Measurements from ENCODE around the gene KCNK16. TPM values are rescaled to one million over a fixed set of nuclear protein-coding genes. Genes with fewer than 3 reads are reported as not detected.

The KCNK16 gene
- total and polyA plus RNA-seq, 2 experiments from 2014 or later: not detected

DNA sequence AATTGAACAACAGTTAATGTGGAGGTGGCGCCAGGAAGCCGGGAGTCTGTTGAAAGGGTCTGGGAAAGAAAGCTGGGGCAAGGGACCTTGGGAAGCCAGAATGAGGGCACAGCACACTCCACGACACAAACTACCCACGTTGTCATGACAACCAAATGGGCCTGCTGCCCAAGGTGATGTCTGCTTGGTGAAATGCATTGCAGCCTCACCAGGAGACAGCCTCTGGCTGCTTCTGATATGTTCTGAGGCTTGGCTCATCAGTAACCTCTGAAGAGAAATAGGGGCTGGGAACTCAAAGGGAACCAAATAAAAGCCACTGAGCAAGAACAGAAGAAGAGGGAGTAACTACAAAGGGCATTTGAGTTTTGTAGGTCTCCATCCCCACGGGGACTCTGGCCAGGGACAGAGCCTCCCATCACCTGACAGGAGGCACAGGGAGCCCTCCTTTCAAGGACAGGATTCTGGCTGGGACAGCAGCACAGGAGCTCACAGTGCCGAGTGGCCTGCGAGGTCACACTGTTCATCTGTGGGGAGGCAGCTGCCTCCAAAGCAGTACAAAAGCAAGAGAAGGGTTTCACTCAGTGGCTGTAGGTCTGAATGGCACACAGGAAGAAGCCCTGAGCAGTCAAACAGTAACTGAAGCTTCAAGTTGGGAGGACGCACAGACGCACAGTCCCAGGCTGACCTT, 44.6 kb upstream of the KCNK16 start:
- Histone ChIP-seq H3K27ac (no peak overlapping the region), H3K79me2 (no peaks in the 10 kb centered on the region), H4K20me1 (ENCODE audit: insufficient read depth, poor library complexity, severe bottlenecking) (no peaks in the 10 kb centered on the region), H2AFZ (no peak overlapping the region), H3K4me3 (no peak overlapping the region), H3K27me3 (no peaks in the 10 kb centered on the region), H3K4me1 (ENCODE audit: insufficient read depth) (no peaks in the 10 kb centered on the region), H3K9me3 (ENCODE audit: low read depth) (no peaks in the 10 kb centered on the region), H3K36me3 (replicated peaks; ENCODE audit: insufficient read depth, low read depth) (no peaks in the 10 kb centered on the region), H3K4me2 (no peak overlapping the region), H3K9me2 (replicated peaks; ENCODE audit: insufficient read depth) (no peaks in the 10 kb centered on the region)
- DNase-seq (ENCODE audit: low spot score): no peak
- TF ChIP-seq EZH2 (IDR thresholded peaks at IDR 0.05; ENCODE audit: borderline replicate concordance) (no peak), EZH2phosphoT487 (IDR thresholded peaks at IDR 0.05; ENCODE audit: low read depth, severe bottlenecking, unreplicated experiment) (no peak)
- TF ChIP-seq, protein P1, sequence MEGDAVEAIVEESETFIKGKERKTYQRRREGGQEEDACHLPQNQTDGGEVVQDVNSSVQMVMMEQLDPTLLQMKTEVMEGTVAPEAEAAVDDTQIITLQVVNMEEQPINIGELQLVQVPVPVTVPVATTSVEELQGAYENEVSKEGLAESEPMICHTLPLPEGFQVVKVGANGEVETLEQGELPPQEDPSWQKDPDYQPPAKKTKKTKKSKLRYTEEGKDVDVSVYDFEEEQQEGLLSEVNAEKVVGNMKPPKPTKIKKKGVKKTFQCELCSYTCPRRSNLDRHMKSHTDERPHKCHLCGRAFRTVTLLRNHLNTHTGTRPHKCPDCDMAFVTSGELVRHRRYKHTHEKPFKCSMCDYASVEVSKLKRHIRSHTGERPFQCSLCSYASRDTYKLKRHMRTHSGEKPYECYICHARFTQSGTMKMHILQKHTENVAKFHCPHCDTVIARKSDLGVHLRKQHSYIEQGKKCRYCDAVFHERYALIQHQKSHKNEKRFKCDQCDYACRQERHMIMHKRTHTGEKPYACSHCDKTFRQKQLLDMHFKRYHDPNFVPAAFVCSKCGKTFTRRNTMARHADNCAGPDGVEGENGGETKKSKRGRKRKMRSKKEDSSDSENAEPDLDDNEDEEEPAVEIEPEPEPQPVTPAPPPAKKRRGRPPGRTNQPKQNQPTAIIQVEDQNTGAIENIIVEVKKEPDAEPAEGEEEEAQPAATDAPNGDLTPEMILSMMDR (IDR thresholded peaks at IDR 0.05; ENCODE audit: poor library complexity): no peak
- 82% methylated on average over 9 of the region's 9 CpGs for WGBS (ENCODE audit: low lambda C conversion rate, missing lambda C conversion rate)

DNA sequence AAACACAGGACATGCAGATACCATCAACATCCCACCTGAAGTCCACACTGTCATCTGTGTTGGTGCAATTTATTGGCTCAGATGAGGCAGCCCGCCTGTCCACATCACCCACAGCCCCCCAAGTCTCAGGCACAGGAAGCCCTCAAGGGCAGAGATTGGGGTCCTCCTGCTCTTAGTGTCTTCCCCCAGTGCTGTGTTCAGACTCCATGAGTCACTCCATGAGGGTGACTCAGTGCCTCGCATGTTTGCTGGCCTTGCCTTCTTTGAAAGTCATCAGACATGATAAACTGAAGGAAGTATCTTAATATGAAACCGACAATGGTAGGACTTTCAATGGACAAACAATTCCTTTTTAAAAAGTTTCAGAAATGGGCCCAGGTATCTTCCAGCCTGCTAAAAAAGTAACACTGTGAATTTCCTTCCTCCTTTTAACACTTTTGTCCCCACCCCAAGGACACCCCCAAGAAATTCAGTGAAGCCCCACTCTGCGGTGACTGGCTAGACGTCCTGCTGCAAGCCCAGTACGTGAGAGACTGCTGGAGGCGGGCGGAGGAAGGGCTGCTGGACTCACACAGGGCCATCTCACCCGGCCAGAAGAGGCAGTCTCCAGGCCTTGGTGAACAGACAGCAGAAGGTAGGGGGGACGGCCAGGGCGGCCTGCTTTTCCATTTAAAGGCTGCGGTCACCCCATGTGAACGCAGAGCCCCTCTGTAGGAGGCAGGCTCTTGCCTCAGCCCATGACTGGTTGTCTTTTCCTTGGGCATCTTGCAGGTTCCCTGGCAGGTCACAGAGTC, 43.0 kb upstream of the KCNK16 start:
- no peak for DNase-seq (ENCODE audit: low spot score)
- no peaks in the 10 kb centered on the region for H3K9me2 ChIP-seq (replicated peaks; ENCODE audit: insufficient read depth)
- H3K36me3 ChIP-seq (replicated peaks; ENCODE audit: insufficient read depth, low read depth): no peaks in the 10 kb centered on the region
- no peak overlapping the region for H3K4me2 ChIP-seq
- H3K79me2 ChIP-seq: no peaks in the 10 kb centered on the region
- no peak overlapping the region for H3K4me3 ChIP-seq
- 88% methylated on average over 13 of the region's 13 CpGs for WGBS (ENCODE audit: low lambda C conversion rate, missing lambda C conversion rate)
- TF ChIP-seq EZH2phosphoT487 (IDR thresholded peaks at IDR 0.05; ENCODE audit: low read depth, severe bottlenecking, unreplicated experiment) (no peak), EZH2 (IDR thresholded peaks at IDR 0.05; ENCODE audit: borderline replicate concordance) (no peak)
- TF ChIP-seq, protein P1 (IDR thresholded peaks at IDR 0.05; ENCODE audit: poor library complexity): no peak
- H3K27me3 ChIP-seq: no peaks in the 10 kb centered on the region
- H3K4me1 ChIP-seq (ENCODE audit: insufficient read depth): no peaks in the 10 kb centered on the region
- no peaks in the 10 kb centered on the region for H3K9me3 ChIP-seq (ENCODE audit: low read depth)
- H4K20me1 ChIP-seq (ENCODE audit: insufficient read depth, poor library complexity, severe bottlenecking): no peaks in the 10 kb centered on the region
- H3K27ac ChIP-seq: no peak overlapping the region
- no peak overlapping the region for H2AFZ ChIP-seq

DNA sequence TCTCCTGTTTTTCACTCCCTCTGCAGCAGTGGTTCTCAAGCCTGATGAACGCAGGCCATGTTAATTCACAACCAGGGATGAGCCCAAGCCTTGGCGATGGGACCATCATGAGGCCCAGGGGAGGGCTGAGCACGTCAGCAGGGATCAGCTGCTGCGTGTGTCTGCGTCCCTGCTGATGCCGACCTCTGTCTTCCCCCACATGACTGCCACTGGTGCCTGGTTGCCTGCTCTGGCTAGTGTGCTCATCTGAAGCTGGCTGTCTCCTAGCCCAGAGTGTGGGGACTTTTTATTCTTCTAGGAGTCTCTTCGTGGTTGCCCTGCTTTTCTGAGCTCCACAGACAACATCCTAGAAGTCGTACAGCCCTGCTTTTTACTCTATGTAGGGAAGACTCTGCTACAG, 40.8 kb upstream of the KCNK16 start:
- H3K9me3 ChIP-seq (ENCODE audit: low read depth): no peaks in the 10 kb centered on the region
- H3K4me2 ChIP-seq: no peak overlapping the region
- H3K4me1 ChIP-seq (ENCODE audit: insufficient read depth): peaks cover under 1% of the 10 kb centered on the region
- no peak for DNase-seq (ENCODE audit: low spot score)
- no peaks in the 10 kb centered on the region for H3K9me2 ChIP-seq (replicated peaks; ENCODE audit: insufficient read depth)
- H3K36me3 ChIP-seq (replicated peaks; ENCODE audit: insufficient read depth, low read depth): no peaks in the 10 kb centered on the region
- no peak overlapping the region for H2AFZ ChIP-seq
- no peaks in the 10 kb centered on the region for H3K79me2 ChIP-seq
- H4K20me1 ChIP-seq (ENCODE audit: insufficient read depth, poor library complexity, severe bottlenecking): no peaks in the 10 kb centered on the region
- H3K4me3 ChIP-seq: no peak overlapping the region
- no peaks in the 10 kb centered on the region for H3K27me3 ChIP-seq
- WGBS (ENCODE audit: low lambda C conversion rate, missing lambda C conversion rate): 90% methylated on average over 8 of the region's 8 CpGs
- TF ChIP-seq, protein P1 (IDR thresholded peaks at IDR 0.05; ENCODE audit: poor library complexity): no peak
- TF ChIP-seq EZH2phosphoT487 (IDR thresholded peaks at IDR 0.05; ENCODE audit: low read depth, severe bottlenecking, unreplicated experiment) (no peak), EZH2 (IDR thresholded peaks at IDR 0.05; ENCODE audit: borderline replicate concordance) (no peak)
- no peak overlapping the region for H3K27ac ChIP-seq
